HCT116 (cell line): ENCODE results near the gene COL2A1. TPM values are rescaled to one million over a fixed set of nuclear protein-coding genes. Genes with fewer than 3 reads are reported as not detected.

Source experiments
- ATAC-seq: fragments of 200-7000 bp; cut with Tn5 transposase; 2 replicates; pipeline ENCODE4 v1.9.1; 2020; ENCODE audit warnings: mild to moderate bottlenecking, moderate library complexity
- BruUV-seq: library from RNA; stranded (reverse); fragments of 400-500 nt; replicated peaks from 2 replicates; lab custom pipeline; 2021; lab: Mats Ljungman, UMichigan
- CTCF ChIA-PET: fragments of 300-600 bp; sonication (Branson Sonifier 250); formaldehyde crosslinking; loops from one replicate; lab custom pipeline; 2021; ENCODE audit warnings: antibody characterized with exemption; lab: Charles Lee
- POLR2A ChIA-PET: fragments of 300-600, 350-600 bp; sonication (Branson Sonifier 250); formaldehyde crosslinking; loops from one replicate; lab custom pipeline; 2021; ENCODE audit warnings: antibody characterized with exemption; lab: Charles Lee
- RAD21 ChIA-PET, 2 experiments: fragments of 300-600 bp; sonication (Branson Sonifier 250); formaldehyde crosslinking; loops; one replicate each; lab custom pipeline; 2023; ENCODE audit warnings: low total read pairs in 2 of 2; ENCODE audit not compliant: uncharacterized antibody in 2 of 2, unreplicated experiment in 2 of 2, low non-redundant PET in 1 of 2; lab: Charles Lee
- DNase-seq: peaks from one replicate; pipeline ENCODE4 v3.0.0-alpha.2; 2010; ENCODE audit warnings: low read depth, low spot score
- H2AFZ ChIP-seq: fragments of 200-600 bp; shearing (Covaris generic), sonication (generic); 2 replicates; pipeline ENCODE4 v1.6.1; 2017; ENCODE audit warnings: low read depth, mixed run types, mixed read lengths, antibody characterized with exemption, low read length; ENCODE audit not compliant: poor library complexity, severe bottlenecking
- H3K27ac ChIP-seq: 2 replicates; pipeline ENCODE4 v1.5.1; 2012; ENCODE audit warnings: low read depth, low read length
- H3K27me3 ChIP-seq: fragments of 200-600 bp; sonication (generic); 2 replicates; pipeline ENCODE4 v1.6.1; 2016; ENCODE audit warnings: mixed run types, low read length, mixed read lengths; ENCODE audit not compliant: insufficient read depth
- H3K36me3 ChIP-seq, 2 experiments: fragments of 200-500 bp in 1 of 2; fragments of 200-600 bp in 1 of 2; sonication (Bioruptor generic) in 1 of 2; sonication (generic) in 1 of 2; 2 replicates each; pipeline versions ENCODE4 v1.5.1 to v1.6.1; 2014 to 2016; ENCODE audit warnings: low read length in 2 of 2, inconsistent platforms in 1 of 2, mixed read lengths in 1 of 2, mixed run types in 1 of 2; ENCODE audit not compliant: insufficient read depth in 2 of 2, control insufficient read depth in 1 of 2
- H3K4me1 ChIP-seq, 2 experiments: fragments of 200-600 bp in 1 of 2; sonication (generic) in 1 of 2; 2 replicates each; pipeline versions ENCODE4 v1.5.1 to v1.6.1; 2012 to 2017; ENCODE audit warnings: low read length in 2 of 2, inconsistent platforms in 1 of 2, mild to moderate bottlenecking in 1 of 2, mixed read lengths in 1 of 2, mixed run types in 1 of 2, moderate library complexity in 1 of 2; ENCODE audit not compliant: insufficient read depth in 2 of 2, control insufficient read depth in 1 of 2
- H3K4me2 ChIP-seq: fragments of 200-600 bp; sonication (generic); 2 replicates; pipeline ENCODE4 v1.6.1; 2017; ENCODE audit warnings: mixed run types, low read length, mixed read lengths
- H3K4me3 ChIP-seq, 2 experiments: fragments of 200-600 bp in 1 of 2; sonication (generic) in 1 of 2; replicated peaks in 1 of 2; 2 replicates each; pipeline ENCODE4 v1.5.1; 2011 to 2016; ENCODE audit warnings: low read length in 2 of 2, control low read depth in 1 of 2, low read depth in 1 of 2, mild to moderate bottlenecking in 1 of 2, mixed read lengths in 1 of 2, mixed run types in 1 of 2
- H3K79me2 ChIP-seq: fragments of 200-600 bp; sonication (generic); 2 replicates; pipeline ENCODE4 v1.6.1; 2017; ENCODE audit warnings: mild to moderate bottlenecking, mixed run types, low read length, moderate library complexity, mixed read lengths; ENCODE audit not compliant: insufficient read depth
- H3K9ac ChIP-seq: fragments of 200-600 bp; sonication (generic); 2 replicates; pipeline ENCODE4 v1.6.1; 2016; ENCODE audit warnings: low read length, mixed read lengths
- H3K9me2 ChIP-seq: fragments of 200-600 bp; sonication (generic), shearing (Covaris generic); 2 replicates; pipeline ENCODE4 v1.6.1; 2017; ENCODE audit warnings: mixed run types, mild to moderate bottlenecking, moderate library complexity; ENCODE audit not compliant: insufficient read depth
- H3K9me3 ChIP-seq, 2 experiments: fragments of 200-500 bp in 1 of 2; fragments of 200-600 bp in 1 of 2; sonication (Bioruptor generic) in 1 of 2; sonication (generic) in 1 of 2; 2 replicates each; pipeline ENCODE4 v1.6.1; 2014 to 2017; ENCODE audit warnings: low read length in 2 of 2, mixed read lengths in 2 of 2, inconsistent platforms in 1 of 2, low read depth in 1 of 2, mild to moderate bottlenecking in 1 of 2, mixed run types in 1 of 2, moderate library complexity in 1 of 2; ENCODE audit not compliant: control insufficient read depth in 1 of 2, insufficient read depth in 1 of 2
- H4K20me1 ChIP-seq: fragments of 200-600 bp; sonication (generic), shearing (Covaris generic); 2 replicates; pipeline ENCODE4 v1.6.1; 2017; ENCODE audit warnings: mixed run types, mild to moderate bottlenecking, moderate library complexity; ENCODE audit not compliant: insufficient read depth
- ATF3 ChIP-seq: IDR thresholded peaks from 2 replicates; pipeline ENCODE4 v1.6.1; 2012
- CEBPB ChIP-seq: IDR thresholded peaks from 2 replicates; pipeline ENCODE4 v1.6.1; 2012; ENCODE audit warnings: low read depth
- JUND ChIP-seq: IDR thresholded peaks from 2 replicates; pipeline ENCODE4 v1.6.1; 2012
- MAX ChIP-seq: IDR thresholded peaks from 2 replicates; pipeline ENCODE4 v1.6.1; 2012
- POLR2A ChIP-seq: IDR thresholded peaks from 2 replicates; pipeline ENCODE4 v1.7.0; 2011; ENCODE audit warnings: borderline replicate concordance; ENCODE audit not compliant: insufficient read depth, insufficient read length; ENCODE audit errors: extremely low read depth
- POLR2AphosphoS5 ChIP-seq: IDR thresholded peaks from 2 replicates; pipeline ENCODE4 v1.6.1; 2011; ENCODE audit warnings: mild to moderate bottlenecking, low read depth, low read length, moderate library complexity
- REST ChIP-seq: IDR thresholded peaks from 2 replicates; pipeline ENCODE4 v1.6.1; 2012; ENCODE audit warnings: low read depth
- SRF ChIP-seq: IDR thresholded peaks from 2 replicates; pipeline ENCODE4 v1.6.1; 2012; ENCODE audit warnings: low read depth
- TCF7L2 ChIP-seq: IDR thresholded peaks from 2 replicates; pipeline ENCODE4 v1.7.0; 2011; ENCODE audit warnings: borderline replicate concordance, inconsistent platforms; ENCODE audit not compliant: insufficient read depth, insufficient read length; ENCODE audit errors: extremely low read depth
- ZBTB33 ChIP-seq: IDR thresholded peaks from 2 replicates; pipeline ENCODE4 v1.6.1; 2011; ENCODE audit warnings: mild to moderate bottlenecking, low read length, moderate library complexity; ENCODE audit not compliant: insufficient replicate concordance; ENCODE audit errors: extremely low read depth
- ZNF274 ChIP-seq: fragments of 200-500 bp; sonication (Bioruptor generic); IDR thresholded peaks from 2 replicates; pipeline ENCODE4 v1.6.1; 2014; ENCODE audit warnings: mild to moderate bottlenecking, low read depth, low read length, inconsistent platforms
- intact Hi-C: fragments of 100-400 bp; cut with micrococcal nuclease; formaldehyde crosslinking; loops from 2 replicates; pipeline ENCODE4 v1.10.0; 2022
- total RNA-seq: library from RNA; stranded (reverse); gene quantifications from one replicate; pipeline ENCODE4 v1.2.1, GENCODE V29; 2021; ENCODE audit not compliant: unreplicated experiment

The COL2A1 gene
- total RNA-seq, 1 experiment from 2014 or later: 0.22 TPM

- Histone ChIP-seq H3K79me2 (no peaks in the 10 kb centered on the region), H3K9me2 (no peaks in the 10 kb centered on the region), H3K4me1 (no peaks in the 10 kb centered on the region), H3K36me3 (peaks cover 12 to 22% of the 10 kb centered on the region in 2 experiments; a peak in 3 of 4 replicates), H3K4me2 (no peak overlapping the region), H3K9ac (no peak overlapping the region), H3K9me3 (no peaks in the 10 kb centered on the region), H2AFZ (no peak overlapping the region), H4K20me1 (no peaks in the 10 kb centered on the region), H3K27me3 (no peaks in the 10 kb centered on the region), H3K27ac (no peak overlapping the region), H3K4me3 (no peak overlapping the region)
- RAD21 ChIA-PET: no interaction called here
- CTCF ChIA-PET: interaction anchor here (1.7 kb wide), 1 partner anchor 22 kb away, joined by 4 read pairs; no protein-coding TSS in a partner anchor
- POLR2A ChIA-PET: no interaction called here
- no peak for TF ChIP-seq CEBPB
- no peak for TF ChIP-seq TCF7L2
- TF ChIP-seq JUND: no peak
- TF ChIP-seq REST: no peak
- no peak for TF ChIP-seq ZNF274
- no peak for TF ChIP-seq ZBTB33
- no peak for TF ChIP-seq MAX
- no peak for TF ChIP-seq SRF
- no peak for TF ChIP-seq POLR2AphosphoS5
- TF ChIP-seq POLR2A: no peak
- no peak for TF ChIP-seq ATF3
- intact Hi-C loops: no loop called here
- no TSS peak for BruUV-seq
- DNase-seq: no peak
- ATAC-seq: no peak
Observed at GRCh38 chr12:47970843-47971242, 33.4 kb downstream of the COL2A1 start.
